Neural progenitor cell (in vitro differentiated cells): Measurements from ENCODE around the gene NR3C2. TPM values are rescaled to one million over a fixed set of nuclear protein-coding genes. Genes with fewer than 3 reads are reported as not detected.

Experiments
- DNase-seq: peaks from one replicate; pipeline ENCODE4 v3.0.0-alpha.2; 2016; ENCODE audit warnings: low spot score
- H2AFZ ChIP-seq: fragments of 200-600 bp; sonication (generic); replicated peaks from 2 replicates; pipeline ENCODE4 v1.6.1; 2016; ENCODE audit warnings: antibody characterized with exemption
- H3F3A ChIP-seq: fragments of 200-600 bp; sonication (generic); 2 replicates; pipeline ENCODE4 v1.6.1; 2016; ENCODE audit warnings: antibody characterized with exemption, low read depth
- H3K27ac ChIP-seq: fragments of 200-600 bp; sonication (generic); 2 replicates; pipeline ENCODE4 v1.5.1; 2016; ENCODE audit warnings: mild to moderate bottlenecking
- H3K27me3 ChIP-seq: fragments of 200-600 bp; sonication (generic); 2 replicates; pipeline ENCODE4 v1.6.1; 2016; ENCODE audit warnings: mild to moderate bottlenecking, moderate library complexity
- H3K36me3 ChIP-seq: fragments of 200-600 bp; sonication (generic); 2 replicates; pipeline ENCODE4 v1.5.1; 2016
- H3K4me1 ChIP-seq: fragments of 200-600 bp; sonication (generic); 2 replicates; pipeline ENCODE4 v1.6.1; 2016; ENCODE audit warnings: mixed run types
- H3K4me2 ChIP-seq: fragments of 200-600 bp; sonication (generic); 2 replicates; pipeline ENCODE4 v1.6.1; 2016
- H3K4me3 ChIP-seq: fragments of 200-600 bp; sonication (generic); 2 replicates; pipeline ENCODE4 v1.5.1; 2016
- H3K79me2 ChIP-seq: fragments of 200-600 bp; sonication (generic); 2 replicates; pipeline ENCODE4 v1.6.1; 2016; ENCODE audit warnings: low read depth
- H3K9ac ChIP-seq: fragments of 200-600 bp; sonication (generic); 2 replicates; pipeline ENCODE4 v1.6.1; 2016
- H3K9me3 ChIP-seq: fragments of 200-600 bp; sonication (generic); 2 replicates; pipeline ENCODE4 v1.5.1; 2016; ENCODE audit warnings: low read depth
- H4K20me1 ChIP-seq: fragments of 200-600 bp; sonication (generic); 2 replicates; pipeline ENCODE4 v1.6.1; 2016; ENCODE audit warnings: low read depth
- H3K27ac Mint-ChIP-seq: 3 replicates; pipeline ENCODE4 v1.8.0; 2021; ENCODE audit warnings: mixed read lengths
- H3K27me3 Mint-ChIP-seq: 2 replicates; pipeline ENCODE4 v1.8.0; 2022; ENCODE audit warnings: low read depth, mild to moderate bottlenecking, inconsistent platforms, moderate library complexity, mixed read lengths; ENCODE audit not compliant: insufficient read depth
- H3K36me3 Mint-ChIP-seq: 3 replicates; pipeline ENCODE4 v1.8.0; 2021; ENCODE audit warnings: mixed read lengths
- H3K4me1 Mint-ChIP-seq: 3 replicates; pipeline ENCODE4 v1.8.0; 2021; ENCODE audit warnings: mixed read lengths
- H3K4me3 Mint-ChIP-seq: 3 replicates; pipeline ENCODE4 v1.8.0; 2021; ENCODE audit warnings: mild to moderate bottlenecking, moderate library complexity, mixed read lengths
- H3K9me3 Mint-ChIP-seq: 3 replicates; pipeline ENCODE4 v1.8.0; 2020; ENCODE audit warnings: mixed read lengths
- EZH2 ChIP-seq: fragments of 200-600 bp; sonication (generic); IDR thresholded peaks from 2 replicates; pipeline ENCODE4 v1.6.1; 2017; ENCODE audit warnings: antibody characterized with exemption, mild to moderate bottlenecking, moderate library complexity
- EZH2phosphoT487 ChIP-seq: fragments of 200-600 bp; sonication (generic); IDR thresholded peaks from 2 replicates; pipeline ENCODE4 v1.6.1; 2017; ENCODE audit warnings: antibody characterized with exemption
- total RNA-seq: library from RNA; depleted of rRNA; stranded (reverse); fragments of >200 nt; gene quantifications from 2 replicates; pipeline ENCODE4 v1.2.3, GENCODE V29; 2015; ENCODE audit warnings: low replicate concordance
- TF ChIP-seq, protein P1 (sequence below): fragments of 200-600 bp; sonication (generic); IDR thresholded peaks from 2 replicates; pipeline ENCODE4 v1.5.1; 2017; ENCODE audit warnings: antibody characterized with exemption, mild to moderate bottlenecking

Gene NR3C2
- total RNA-seq, 1 donor from 2014 or later: 0.73 TPM

DNA sequence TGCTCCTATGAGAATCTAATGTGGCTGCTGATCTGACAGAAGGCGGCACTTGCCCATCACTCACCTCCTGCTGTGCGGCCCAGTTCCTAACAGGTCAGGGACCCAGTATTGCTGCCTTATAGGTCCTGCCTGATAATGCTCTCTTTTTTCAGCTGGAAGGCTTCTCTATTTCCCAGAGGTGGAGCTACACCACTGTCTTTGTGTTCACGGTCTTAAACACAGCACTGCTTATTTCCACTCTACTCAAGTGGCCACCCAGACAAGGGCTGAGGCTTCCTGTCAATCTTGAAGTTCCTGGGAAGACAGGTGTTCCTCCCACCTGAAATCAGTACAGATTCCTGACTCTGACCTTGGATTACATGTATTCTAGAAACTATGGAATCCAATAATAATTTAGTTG lies 270.6 kb downstream of the NR3C2 start:
- no peaks in the 10 kb centered on the region for H3K4me1 Mint-ChIP-seq
- Histone ChIP-seq H3K4me3 (no peak overlapping the region), H3K4me1 (no peaks in the 10 kb centered on the region), H3K27ac (no peak overlapping the region), H4K20me1 (no peaks in the 10 kb centered on the region), H2AFZ (no peak overlapping the region), H3K27me3 (no peaks in the 10 kb centered on the region), H3K4me2 (no peak overlapping the region), H3K9me3 (no peaks in the 10 kb centered on the region), H3K79me2 (no peaks in the 10 kb centered on the region), H3F3A (no peaks in the 10 kb centered on the region), H3K9ac (no peak overlapping the region), H3K36me3 (no peaks in the 10 kb centered on the region)
- no peak overlapping the region for H3K27ac Mint-ChIP-seq
- peaks cover 3% of the 10 kb centered on the region for H3K9me3 Mint-ChIP-seq
- peaks cover 2% of the 10 kb centered on the region for H3K27me3 Mint-ChIP-seq
- no peaks in the 10 kb centered on the region for H3K36me3 Mint-ChIP-seq
- DNase-seq: peak; percentile 17
- TF ChIP-seq, protein P1, sequence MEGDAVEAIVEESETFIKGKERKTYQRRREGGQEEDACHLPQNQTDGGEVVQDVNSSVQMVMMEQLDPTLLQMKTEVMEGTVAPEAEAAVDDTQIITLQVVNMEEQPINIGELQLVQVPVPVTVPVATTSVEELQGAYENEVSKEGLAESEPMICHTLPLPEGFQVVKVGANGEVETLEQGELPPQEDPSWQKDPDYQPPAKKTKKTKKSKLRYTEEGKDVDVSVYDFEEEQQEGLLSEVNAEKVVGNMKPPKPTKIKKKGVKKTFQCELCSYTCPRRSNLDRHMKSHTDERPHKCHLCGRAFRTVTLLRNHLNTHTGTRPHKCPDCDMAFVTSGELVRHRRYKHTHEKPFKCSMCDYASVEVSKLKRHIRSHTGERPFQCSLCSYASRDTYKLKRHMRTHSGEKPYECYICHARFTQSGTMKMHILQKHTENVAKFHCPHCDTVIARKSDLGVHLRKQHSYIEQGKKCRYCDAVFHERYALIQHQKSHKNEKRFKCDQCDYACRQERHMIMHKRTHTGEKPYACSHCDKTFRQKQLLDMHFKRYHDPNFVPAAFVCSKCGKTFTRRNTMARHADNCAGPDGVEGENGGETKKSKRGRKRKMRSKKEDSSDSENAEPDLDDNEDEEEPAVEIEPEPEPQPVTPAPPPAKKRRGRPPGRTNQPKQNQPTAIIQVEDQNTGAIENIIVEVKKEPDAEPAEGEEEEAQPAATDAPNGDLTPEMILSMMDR: no peak
- no peak for TF ChIP-seq EZH2
- no peak for TF ChIP-seq EZH2phosphoT487
- H3K4me3 Mint-ChIP-seq: no peak overlapping the region

DNA sequence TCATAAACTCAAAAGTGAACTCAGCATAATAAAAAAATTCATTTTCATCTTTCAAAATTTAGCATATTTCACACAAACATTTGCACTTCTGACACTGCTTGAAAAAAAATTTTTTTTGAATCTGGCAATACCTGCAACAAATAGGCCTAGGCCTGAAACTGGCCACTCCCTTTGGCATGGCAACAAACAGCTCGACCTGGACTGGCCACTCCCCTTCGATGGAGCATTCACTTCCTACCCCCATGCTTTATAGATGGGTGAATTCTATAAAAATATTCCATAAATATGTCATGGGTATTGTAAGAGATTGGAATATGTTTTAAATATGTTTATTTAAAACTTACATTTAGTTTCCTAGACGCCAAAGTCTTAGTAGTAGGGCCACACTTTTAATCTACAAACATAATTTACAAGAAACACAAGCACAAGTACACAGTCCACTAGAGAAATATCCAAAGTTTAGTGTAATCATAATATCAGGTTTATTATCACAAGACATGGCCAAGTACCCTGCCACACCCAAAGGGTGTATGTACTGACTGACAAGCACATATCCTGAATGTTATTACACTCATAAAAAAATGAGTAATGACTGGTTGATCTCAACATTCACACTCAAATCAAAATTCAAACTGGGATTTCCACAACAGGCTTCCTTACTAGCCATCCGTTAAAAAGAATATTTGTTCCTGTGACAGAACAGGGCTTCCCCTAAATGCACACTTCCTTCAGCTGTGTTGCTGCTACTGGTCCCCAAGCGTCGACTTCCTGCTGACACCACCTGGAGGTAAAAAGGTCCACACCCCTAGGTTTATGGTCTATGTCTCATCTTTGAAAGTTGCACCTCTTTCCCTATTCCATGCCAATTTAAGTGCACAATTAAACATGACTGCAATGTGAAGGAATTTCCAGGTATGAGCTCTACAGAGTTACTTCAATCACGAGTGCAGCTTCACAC lies 271.5 kb downstream of the NR3C2 start:
- no peaks in the 10 kb centered on the region for H4K20me1 ChIP-seq
- no peaks in the 10 kb centered on the region for H3K36me3 ChIP-seq
- TF ChIP-seq, protein P1: no peak
- no peak for TF ChIP-seq EZH2phosphoT487
- no peak for TF ChIP-seq EZH2

DNA sequence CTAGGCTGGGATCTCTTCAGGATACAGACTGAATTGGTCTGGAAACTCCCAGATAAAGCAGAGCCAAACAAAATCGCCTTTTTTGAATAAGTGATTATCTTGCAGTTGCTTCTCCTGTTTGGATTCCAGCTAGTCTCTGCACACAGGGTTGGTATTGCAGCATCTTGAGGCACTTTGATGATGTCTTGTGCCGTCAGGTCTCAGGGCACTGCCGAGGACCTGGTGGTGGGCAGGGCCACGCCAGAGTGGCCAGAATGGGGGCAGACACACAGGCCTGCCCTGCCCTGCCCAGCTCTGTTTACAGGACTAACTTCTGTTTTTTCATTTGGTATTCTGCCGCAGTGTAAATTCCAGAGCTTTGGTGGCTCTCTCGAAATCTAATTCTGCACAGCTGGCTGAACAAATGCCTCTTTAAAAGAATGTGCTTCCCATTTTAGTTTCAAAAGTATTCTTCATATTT lies 276.1 kb downstream of the NR3C2 start:
- no peak for TF ChIP-seq EZH2
- no peak for TF ChIP-seq EZH2phosphoT487
- TF ChIP-seq, protein P1: no peak
- H3K9ac ChIP-seq: no peak overlapping the region
- H3K27ac Mint-ChIP-seq: no peak overlapping the region

More for the DNA sequence above, 271.5 kb downstream of the NR3C2 start:
- Mint-ChIP-seq H3K27me3 (peaks cover 2% of the 10 kb centered on the region), H3K4me1 (peaks cover 4% of the 10 kb centered on the region), H3K9me3 (peaks cover 3% of the 10 kb centered on the region), H3K4me3 (no peak overlapping the region), H3K36me3 (no peaks in the 10 kb centered on the region), H3K27ac (no peak overlapping the region)
- Histone ChIP-seq H3K9me3 (no peaks in the 10 kb centered on the region), H3K27ac (no peak overlapping the region), H3K4me1 (no peaks in the 10 kb centered on the region), H3K27me3 (no peaks in the 10 kb centered on the region), H3K4me3 (no peak overlapping the region), H3K79me2 (no peaks in the 10 kb centered on the region), H3F3A (no peaks in the 10 kb centered on the region), H3K4me2 (no peak overlapping the region), H2AFZ (no peak overlapping the region), H3K9ac (no peak overlapping the region)
- DNase-seq: no peak

More for the DNA sequence above, 276.1 kb downstream of the NR3C2 start:
- Histone ChIP-seq H2AFZ (peak overlapping the region; percentile 54), H3K9me3 (no peaks in the 10 kb centered on the region), H3K4me3 (no peak overlapping the region), H3K27me3 (no peaks in the 10 kb centered on the region), H3F3A (no peaks in the 10 kb centered on the region), H3K27ac (no peak overlapping the region), H3K79me2 (no peaks in the 10 kb centered on the region), H3K36me3 (no peaks in the 10 kb centered on the region), H3K4me2 (no peak overlapping the region), H3K4me1 (peaks cover 3% of the 10 kb centered on the region), H4K20me1 (no peaks in the 10 kb centered on the region)
- Mint-ChIP-seq H3K27me3 (no peaks in the 10 kb centered on the region), H3K9me3 (no peaks in the 10 kb centered on the region), H3K4me3 (no peak overlapping the region), H3K36me3 (no peaks in the 10 kb centered on the region), H3K4me1 (peaks cover 6% of the 10 kb centered on the region)
- no peak for DNase-seq
